ENCODE data around the gene VSIR.

The VSIR gene

GRCh38 chr10:71743866-71744265 is 29.5 kb downstream of the VSIR start:
- H3K27ac ChIP-seq (ENCODE audit: poor library complexity, severe bottlenecking) = no peak overlapping the region
- H3K4me1 ChIP-seq (ENCODE audit: insufficient read depth, poor library complexity, severe bottlenecking) = peaks cover 17% of the 10 kb centered on the region
- TF ChIP-seq CTCF (IDR thresholded peaks at IDR 0.05; ENCODE audit: poor library complexity, severe bottlenecking) = no peak
- no peak for DNase-seq (ENCODE audit: low spot score)
- no peak overlapping the region for H3K4me3 ChIP-seq (ENCODE audit: severe bottlenecking)
- H3K9me3 ChIP-seq (ENCODE audit: severe bottlenecking) = no peaks in the 10 kb centered on the region
- H3K36me3 ChIP-seq (ENCODE audit: low read depth) = no peaks in the 10 kb centered on the region
- ATAC-seq (ENCODE audit: low read depth) = no peak
- H3K27me3 ChIP-seq (ENCODE audit: insufficient read depth, poor library complexity, severe bottlenecking) = no peaks in the 10 kb centered on the region

GRCh38 chr10:71743089-71743838 is 30.1 kb downstream of the VSIR start:
- ATAC-seq (ENCODE audit: low read depth) (no peak), DNase-seq (ENCODE audit: low spot score) (no peak)
- no peaks in the 10 kb centered on the region for H3K27me3 ChIP-seq (ENCODE audit: insufficient read depth, poor library complexity, severe bottlenecking)
- no peaks in the 10 kb centered on the region for H3K9me3 ChIP-seq (ENCODE audit: severe bottlenecking)
- no peak overlapping the region for H3K27ac ChIP-seq (ENCODE audit: poor library complexity, severe bottlenecking)
- no peak for TF ChIP-seq CTCF (IDR thresholded peaks at IDR 0.05; ENCODE audit: poor library complexity, severe bottlenecking)
- peaks cover 17% of the 10 kb centered on the region for H3K4me1 ChIP-seq (ENCODE audit: insufficient read depth, poor library complexity, severe bottlenecking)
- no peak overlapping the region for H3K4me3 ChIP-seq (ENCODE audit: severe bottlenecking)
- H3K36me3 ChIP-seq (ENCODE audit: low read depth) = no peaks in the 10 kb centered on the region

GRCh38 chr10:71742301-71743088 is 30.8 kb downstream of the VSIR start:
- no peak for ATAC-seq (ENCODE audit: low read depth)
- TF ChIP-seq CTCF (IDR thresholded peaks at IDR 0.05; ENCODE audit: poor library complexity, severe bottlenecking) = no peak
- Histone ChIP-seq H3K4me1 (ENCODE audit: insufficient read depth, poor library complexity, severe bottlenecking) (peaks cover 14% of the 10 kb centered on the region), H3K27me3 (ENCODE audit: insufficient read depth, poor library complexity, severe bottlenecking) (no peaks in the 10 kb centered on the region), H3K9me3 (ENCODE audit: severe bottlenecking) (no peaks in the 10 kb centered on the region), H3K36me3 (ENCODE audit: low read depth) (no peaks in the 10 kb centered on the region), H3K27ac (ENCODE audit: poor library complexity, severe bottlenecking) (no peak overlapping the region), H3K4me3 (ENCODE audit: severe bottlenecking) (no peak overlapping the region)
- DNase-seq (ENCODE audit: low spot score) = no peak

GRCh38 chr10:71741671-71742070 is 31.6 kb downstream of the VSIR start:
- Histone ChIP-seq H3K36me3 (ENCODE audit: low read depth) (no peaks in the 10 kb centered on the region), H3K27ac (ENCODE audit: poor library complexity, severe bottlenecking) (no peak overlapping the region), H3K27me3 (ENCODE audit: insufficient read depth, poor library complexity, severe bottlenecking) (no peaks in the 10 kb centered on the region), H3K4me3 (ENCODE audit: severe bottlenecking) (no peak overlapping the region), H3K4me1 (ENCODE audit: insufficient read depth, poor library complexity, severe bottlenecking) (peaks cover 10% of the 10 kb centered on the region), H3K9me3 (ENCODE audit: severe bottlenecking) (no peaks in the 10 kb centered on the region)
- ATAC-seq (ENCODE audit: low read depth) (no peak), DNase-seq (ENCODE audit: low spot score) (no peak)
- TF ChIP-seq CTCF (IDR thresholded peaks at IDR 0.05; ENCODE audit: poor library complexity, severe bottlenecking) = no peak
